ENCODE measurements around the gene CCNL2. TPM values are rescaled to one million over a fixed set of nuclear protein-coding genes. Genes with fewer than 3 reads are reported as not detected.

CCNL2 gene
- total and polyA plus RNA-seq, 2 of the 13 experiments (the other 11 are each of a cell fraction or from before 2014, with no cell fraction given) = 105 to 340 TPM

- no peak for TF ChIP-seq ZNF317 (CRISPR knock-in tag; IDR thresholded peaks at IDR 0.05)
- peak; percentile 95 for TF ChIP-seq POLR2G (IDR thresholded peaks at IDR 0.05; ENCODE audit: low read depth, low read length)
- TF ChIP-seq, protein P1, sequence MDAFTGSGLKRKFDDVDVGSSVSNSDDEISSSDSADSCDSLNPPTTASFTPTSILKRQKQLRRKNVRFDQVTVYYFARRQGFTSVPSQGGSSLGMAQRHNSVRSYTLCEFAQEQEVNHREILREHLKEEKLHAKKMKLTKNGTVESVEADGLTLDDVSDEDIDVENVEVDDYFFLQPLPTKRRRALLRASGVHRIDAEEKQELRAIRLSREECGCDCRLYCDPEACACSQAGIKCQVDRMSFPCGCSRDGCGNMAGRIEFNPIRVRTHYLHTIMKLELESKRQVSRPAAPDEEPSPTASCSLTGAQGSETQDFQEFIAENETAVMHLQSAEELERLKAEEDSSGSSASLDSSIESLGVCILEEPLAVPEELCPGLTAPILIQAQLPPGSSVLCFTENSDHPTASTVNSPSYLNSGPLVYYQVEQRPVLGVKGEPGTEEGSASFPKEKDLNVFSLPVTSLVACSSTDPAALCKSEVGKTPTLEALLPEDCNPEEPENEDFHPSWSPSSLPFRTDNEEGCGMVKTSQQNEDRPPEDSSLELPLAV (CRISPR knock-in tag; conservative IDR thresholded peaks at IDR 0.05; ENCODE audit: low read depth) = no peak
- TF ChIP-seq BCL3 (CRISPR knock-in tag; IDR thresholded peaks at IDR 0.05) = no peak
- no peak for TF ChIP-seq PHB2 (IDR thresholded peaks at IDR 0.05; ENCODE audit: partially characterized antibody)
- no peak for TF ChIP-seq MXD3 (CRISPR knock-in tag; IDR thresholded peaks at IDR 0.05)
- peak in 1 of 2 experiments; percentile 82; a peak in 2 of 4 replicates for TF ChIP-seq POLR2A (IDR thresholded peaks at IDR 0.05; ENCODE audit: insufficient read depth in 1 of 2, low read depth in 2 of 2, low read length in 2 of 2)
- TF ChIP-seq CBX2 (IDR thresholded peaks at IDR 0.05; ENCODE audit: low read depth, low read length) = no peak
- no peak for TF ChIP-seq CBX2 (CRISPR knock-in tag; IDR thresholded peaks at IDR 0.05; ENCODE audit: low read depth)
- peak; percentile 92 for TF ChIP-seq SKI (IDR thresholded peaks at IDR 0.05; ENCODE audit: partially characterized antibody)
- no peak for TF ChIP-seq GTF2F1 (IDR thresholded peaks at IDR 0.05; ENCODE audit: low read length)
- 0 out of 2 replicates have a peak, but pooled peaks have one; percentile 37 for TF ChIP-seq SNAI1 (CRISPR knock-in tag; IDR thresholded peaks at IDR 0.05; ENCODE audit: borderline replicate concordance)
- TF ChIP-seq ZNF225 (CRISPR knock-in tag; IDR thresholded peaks at IDR 0.05) = 0 out of 2 replicates have a peak, but pooled peaks have one; percentile 28
- TF ChIP-seq LBX2 (CRISPR knock-in tag; IDR thresholded peaks at IDR 0.05; ENCODE audit: borderline replicate concordance) = no peak
- peak; percentile 87 for TF ChIP-seq GABPB1 (CRISPR knock-in tag; IDR thresholded peaks at IDR 0.05)
- TF ChIP-seq U2AF1 (optimal IDR thresholded peaks at IDR 0.05; ENCODE audit: low read depth, low read length) = no peak
- no peak for TF ChIP-seq ZNF446 (CRISPR knock-in tag; IDR thresholded peaks at IDR 0.05)
- no peak for TF ChIP-seq ZFP91 (CRISPR knock-in tag; IDR thresholded peaks at IDR 0.05; ENCODE audit: borderline replicate concordance)
- no peak for TF ChIP-seq ZNF660 (CRISPR knock-in tag; IDR thresholded peaks at IDR 0.05; ENCODE audit: borderline replicate concordance, low read depth)
- peak; percentile 62; the same call in 1 of the 2 replicates for TF ChIP-seq HOMEZ (CRISPR knock-in tag; IDR thresholded peaks at IDR 0.05; ENCODE audit: low read depth)
- TF ChIP-seq SPEN (CRISPR knock-in tag; IDR thresholded peaks at IDR 0.05; ENCODE audit: low read depth) = no peak
- TF ChIP-seq HMG20B (CRISPR knock-in tag; conservative IDR thresholded peaks at IDR 0.05) = 0 out of 2 replicates have a peak, but pooled peaks have one; percentile 22
Observed at GRCh38 chr1:1437904-1438376, 38.8 kb upstream of the CCNL2 start (continued).
